Suprapubic skin (tissue), 4 donors: ENCODE results near the gene LRRC1. TPM values are rescaled to one million over a fixed set of nuclear protein-coding genes. Genes with fewer than 3 reads are reported as not detected.
A peak's percentile ranks its signal among the peaks of the same experiment; 100 is the strongest.

Source experiments
- DNase-seq, 2 donors: peaks; one replicate each; pipeline ENCODE4 v3.0.0-alpha.2; 2019; ENCODE audit warnings: low spot score in 2 of 2
- H3K27ac ChIP-seq: fragments of 200-600 bp; sonication (generic); one replicate; pipeline ENCODE4 v1.5.1; 2019
- H3K27me3 ChIP-seq: fragments of 200-600 bp; sonication (generic); one replicate; pipeline ENCODE4 v1.5.1; 2019
- H3K36me3 ChIP-seq: fragments of 200-600 bp; sonication (generic); one replicate; pipeline ENCODE4 v1.5.1; 2019
- H3K4me1 ChIP-seq: fragments of 200-600 bp; sonication (generic); one replicate; pipeline ENCODE4 v1.5.1; 2019
- H3K4me3 ChIP-seq: fragments of 200-600 bp; sonication (generic); one replicate; pipeline ENCODE4 v1.5.1; 2019; ENCODE audit warnings: mild to moderate bottlenecking
- H3K9me3 ChIP-seq: fragments of 200-600 bp; sonication (generic); one replicate; pipeline ENCODE4 v1.5.1; 2019
- CTCF ChIP-seq, 2 donors: fragments of 200-600 bp in 1 of 2; fragments of 450-650 bp in 1 of 2; sonication (generic) in 1 of 2; IDR thresholded peaks; one replicate each; pipeline ENCODE4 v1.5.1; 2016 to 2019; ENCODE audit warnings: antibody characterized with exemption in 2 of 2, mild to moderate bottlenecking in 1 of 2, moderate library complexity in 1 of 2
- EP300 ChIP-seq: sonication (generic); formaldehyde crosslinking; IDR thresholded peaks from one replicate; pipeline ENCODE4 v1.6.1; 2017; ENCODE audit warnings: antibody characterized with exemption
- POLR2A ChIP-seq, 2 donors: fragments of 450-650 bp; IDR thresholded peaks; one replicate each; pipeline ENCODE4 v1.6.1; 2017; ENCODE audit warnings: antibody characterized with exemption in 2 of 2, mild to moderate bottlenecking in 2 of 2, moderate library complexity in 2 of 2
- POLR2AphosphoS5 ChIP-seq, 3 donors: sonication (generic); formaldehyde crosslinking; IDR thresholded peaks; one replicate each; pipeline ENCODE4 v1.6.1; 2017; ENCODE audit warnings: antibody characterized with exemption in 3 of 3
- WGBS: methylation state at CpG from one replicate; pipeline ENCODE4 v1.1.5; 2018; 5-methylcytosine and 5-hydroxymethylcytosine counted together
- total RNA-seq, 4 donors: library from RNA; depleted of rRNA; stranded (reverse); fragments of >200 nt; gene quantifications; one replicate each; pipeline ENCODE4 v1.1.0, GENCODE V29; 2016

The LRRC1 gene
- total RNA-seq, 4 donors from 2014 or later = 34.6 to 80.9 (median 42.4) TPM

GRCh38 chr6:53939830-53940229 is 145.0 kb downstream of the LRRC1 start:
- no peaks in the 10 kb centered on the region for H3K36me3 ChIP-seq
- H3K4me3 ChIP-seq = no peak overlapping the region
- no peak for DNase-seq
- no peaks in the 10 kb centered on the region for H3K9me3 ChIP-seq
- H3K27me3 ChIP-seq = no peaks in the 10 kb centered on the region
- TF ChIP-seq POLR2AphosphoS5 (IDR thresholded peaks at IDR 0.05) (no peak), POLR2A (IDR thresholded peaks at IDR 0.05) (no peak)
- WGBS = 89% methylated on average over 3 of the region's 3 CpGs
- H3K4me1 ChIP-seq = no peaks in the 10 kb centered on the region
- H3K27ac ChIP-seq = no peak overlapping the region

- Histone ChIP-seq H3K27me3 (no peaks in the 10 kb centered on the region), H3K9me3 (no peaks in the 10 kb centered on the region), H3K27ac (no peak overlapping the region), H3K4me3 (no peak overlapping the region), H3K4me1 (no peaks in the 10 kb centered on the region), H3K36me3 (no peaks in the 10 kb centered on the region)
- 36% methylated on average over 2 of the region's 2 CpGs for WGBS
- no peak for TF ChIP-seq CTCF (IDR thresholded peaks at IDR 0.05)
- TF ChIP-seq POLR2AphosphoS5 (IDR thresholded peaks at IDR 0.05) = no peak
- TF ChIP-seq POLR2A (IDR thresholded peaks at IDR 0.05) = no peak
- TF ChIP-seq EP300 = no peak
- DNase-seq = no peak
These were observed 148.6 kb downstream of the LRRC1 start for GRCh38 chr6:53943395-53943794.

DNA sequence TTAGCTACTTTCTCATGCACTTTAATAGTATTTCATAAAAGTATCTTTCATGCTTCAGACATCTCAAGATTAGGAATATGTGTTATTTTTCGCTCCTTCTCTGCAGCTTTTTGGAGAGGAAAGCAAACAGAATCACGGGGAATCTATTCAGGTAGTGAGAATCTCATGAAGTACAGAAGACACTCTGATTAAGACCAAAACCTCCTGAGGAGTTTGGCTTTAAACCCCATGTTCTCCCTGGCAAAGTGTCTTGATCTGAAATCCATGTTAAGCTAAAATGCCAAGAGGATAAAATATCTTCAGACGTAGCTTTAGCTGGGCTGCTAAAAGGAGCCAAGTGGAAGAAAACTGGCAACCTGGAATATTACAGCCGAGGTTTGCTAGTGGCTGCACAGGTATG is 149.3 kb downstream of the LRRC1 start:
- 48% methylated on average over 4 of the region's 4 CpGs for WGBS
- Histone ChIP-seq H3K9me3 (no peaks in the 10 kb centered on the region), H3K27me3 (no peaks in the 10 kb centered on the region), H3K4me1 (no peaks in the 10 kb centered on the region), H3K4me3 (no peak overlapping the region), H3K27ac (peak overlapping the region; percentile 3), H3K36me3 (no peaks in the 10 kb centered on the region)
- DNase-seq = no peak
- no peak for TF ChIP-seq EP300
- TF ChIP-seq POLR2A (IDR thresholded peaks at IDR 0.05) = no peak
- no peak for TF ChIP-seq CTCF (IDR thresholded peaks at IDR 0.05)
- no peak for TF ChIP-seq POLR2AphosphoS5 (IDR thresholded peaks at IDR 0.05)

- no peak overlapping the region for H3K4me3 ChIP-seq
- no peak for DNase-seq
- H3K36me3 ChIP-seq = no peaks in the 10 kb centered on the region
- WGBS = 95% methylated on average over 5 of the region's 5 CpGs
- H3K9me3 ChIP-seq = no peaks in the 10 kb centered on the region
- TF ChIP-seq CTCF (IDR thresholded peaks at IDR 0.05) = no peak
- TF ChIP-seq POLR2AphosphoS5 (IDR thresholded peaks at IDR 0.05) = no peak
- TF ChIP-seq EP300 = no peak
- no peak for TF ChIP-seq POLR2A (IDR thresholded peaks at IDR 0.05)
- no peaks in the 10 kb centered on the region for H3K27me3 ChIP-seq
- peak overlapping the region; percentile 3 for H3K27ac ChIP-seq
- no peaks in the 10 kb centered on the region for H3K4me1 ChIP-seq
These were observed 149.7 kb downstream of the LRRC1 start for GRCh38 chr6:53944543-53944942.

DNA sequence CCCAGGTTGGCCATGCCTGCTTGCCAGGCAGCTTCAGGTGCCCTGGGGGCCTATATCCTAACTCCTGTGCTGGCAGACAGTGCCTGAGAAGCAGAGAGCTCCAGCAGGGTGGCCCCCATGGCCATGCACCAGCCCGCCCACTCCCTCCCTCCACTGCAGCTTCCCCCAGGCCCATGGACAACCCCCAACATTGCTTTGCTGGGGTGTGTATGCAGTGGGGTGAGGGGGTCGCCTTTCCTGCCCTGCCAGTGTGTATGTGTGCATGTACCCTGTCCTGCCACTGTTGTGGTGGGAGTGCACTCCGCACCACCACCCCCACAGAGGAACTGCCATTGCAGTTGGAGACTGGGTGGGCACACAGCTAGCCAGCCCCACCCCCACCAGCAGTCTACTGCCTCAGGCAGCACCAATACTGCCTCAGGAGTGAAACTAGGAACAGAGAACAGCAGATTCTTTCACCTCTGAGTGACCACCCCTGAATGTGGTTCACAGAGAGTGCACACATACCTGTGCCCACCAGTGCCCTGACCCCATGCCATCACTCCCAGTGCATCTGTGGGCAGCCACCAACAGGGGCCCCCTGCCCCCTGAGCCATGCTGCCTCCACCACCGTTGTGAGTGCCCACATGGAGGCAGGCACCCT is 151.1 kb downstream of the LRRC1 start:
- Histone ChIP-seq H3K4me1 (no peaks in the 10 kb centered on the region), H3K27me3 (no peaks in the 10 kb centered on the region), H3K27ac (no peak overlapping the region), H3K36me3 (no peaks in the 10 kb centered on the region), H3K4me3 (no peak overlapping the region), H3K9me3 (peaks cover 3% of the 10 kb centered on the region)
- DNase-seq = no peak
- 92% methylated on average over 2 of the region's 4 CpGs for WGBS
- TF ChIP-seq POLR2AphosphoS5 (IDR thresholded peaks at IDR 0.05) (no peak), EP300 (no peak), CTCF (IDR thresholded peaks at IDR 0.05) (no peak), POLR2A (IDR thresholded peaks at IDR 0.05) (no peak)

GRCh38 chr6:53947780-53948179 is 153.0 kb downstream of the LRRC1 start:
- WGBS = 88% methylated on average over 1 of the region's 1 CpG
- no peaks in the 10 kb centered on the region for H3K36me3 ChIP-seq
- TF ChIP-seq POLR2A (IDR thresholded peaks at IDR 0.05) (no peak), POLR2AphosphoS5 (IDR thresholded peaks at IDR 0.05) (no peak), EP300 (no peak), CTCF (IDR thresholded peaks at IDR 0.05) (no peak)

More at GRCh38 chr6:53947780-53948179, 153.0 kb downstream of the LRRC1 start:
- H3K27ac ChIP-seq = no peak overlapping the region
- H3K27me3 ChIP-seq = no peaks in the 10 kb centered on the region
- H3K9me3 ChIP-seq = peaks cover 3% of the 10 kb centered on the region
- no peak for DNase-seq
- H3K4me1 ChIP-seq = no peaks in the 10 kb centered on the region
- H3K4me3 ChIP-seq = no peak overlapping the region
